Measurements from ENCODE around the gene HMCES. TPM values are rescaled to one million over a fixed set of nuclear protein-coding genes. Genes with fewer than 3 reads are reported as not detected.

Gene HMCES
- total RNA-seq, 2 donors from 2014 or later = 45.0 to 53.7 TPM

DNA sequence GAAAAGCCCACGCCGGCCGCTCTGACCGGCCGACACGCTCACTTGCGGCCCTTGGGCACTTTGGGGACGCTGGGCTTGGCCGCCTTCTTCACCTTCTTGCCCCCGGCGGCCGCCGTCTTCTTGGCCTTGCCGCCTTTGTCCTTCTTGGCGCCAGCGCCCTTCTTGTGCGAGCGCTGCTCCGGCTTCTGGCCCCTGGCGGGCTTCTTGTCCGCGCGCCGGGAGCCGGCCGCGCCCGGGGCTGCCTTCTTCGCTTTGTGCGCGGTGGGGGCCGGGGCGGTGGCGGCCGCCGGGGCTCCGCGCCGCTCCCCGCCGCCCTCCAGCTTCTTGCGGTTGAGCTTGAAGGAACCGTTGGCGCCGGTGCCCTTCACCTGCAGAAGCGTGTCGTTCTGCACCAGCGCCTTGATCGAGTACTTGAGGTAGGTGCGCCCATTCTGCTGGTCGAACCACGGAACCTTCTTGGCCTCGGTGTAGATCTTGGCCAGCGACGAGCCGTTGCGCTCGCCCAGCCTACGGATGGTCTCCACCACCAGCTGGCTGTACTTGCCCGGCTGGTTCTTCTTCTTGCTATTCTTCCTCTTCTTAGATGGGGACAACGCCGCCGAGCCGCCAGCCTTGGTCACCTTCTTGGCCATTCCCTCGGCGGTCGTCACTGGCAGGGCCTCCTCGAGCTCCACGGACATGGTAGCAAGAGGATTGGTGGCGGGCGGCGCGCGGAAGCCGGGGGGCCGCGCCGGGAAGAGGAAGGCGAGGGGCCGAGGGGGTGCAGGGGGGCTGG lies 36.7 kb downstream of the HMCES start:
- TF ChIP-seq, protein P1, sequence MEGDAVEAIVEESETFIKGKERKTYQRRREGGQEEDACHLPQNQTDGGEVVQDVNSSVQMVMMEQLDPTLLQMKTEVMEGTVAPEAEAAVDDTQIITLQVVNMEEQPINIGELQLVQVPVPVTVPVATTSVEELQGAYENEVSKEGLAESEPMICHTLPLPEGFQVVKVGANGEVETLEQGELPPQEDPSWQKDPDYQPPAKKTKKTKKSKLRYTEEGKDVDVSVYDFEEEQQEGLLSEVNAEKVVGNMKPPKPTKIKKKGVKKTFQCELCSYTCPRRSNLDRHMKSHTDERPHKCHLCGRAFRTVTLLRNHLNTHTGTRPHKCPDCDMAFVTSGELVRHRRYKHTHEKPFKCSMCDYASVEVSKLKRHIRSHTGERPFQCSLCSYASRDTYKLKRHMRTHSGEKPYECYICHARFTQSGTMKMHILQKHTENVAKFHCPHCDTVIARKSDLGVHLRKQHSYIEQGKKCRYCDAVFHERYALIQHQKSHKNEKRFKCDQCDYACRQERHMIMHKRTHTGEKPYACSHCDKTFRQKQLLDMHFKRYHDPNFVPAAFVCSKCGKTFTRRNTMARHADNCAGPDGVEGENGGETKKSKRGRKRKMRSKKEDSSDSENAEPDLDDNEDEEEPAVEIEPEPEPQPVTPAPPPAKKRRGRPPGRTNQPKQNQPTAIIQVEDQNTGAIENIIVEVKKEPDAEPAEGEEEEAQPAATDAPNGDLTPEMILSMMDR (IDR thresholded peaks at IDR 0.05) = no peak
- intact Hi-C loops (cut with DNase I) = no loop called here
- H3K4me3 ChIP-seq = peak overlapping the region; percentile 80
- peak overlapping the region; percentile 72 to 84 for H3K9ac ChIP-seq (ENCODE audit: low read depth in 2 of 2, low read length in 2 of 2)
- no peaks in the 10 kb centered on the region for H3K27me3 ChIP-seq
- H3K4me1 ChIP-seq = no peaks in the 10 kb centered on the region
- no peaks in the 10 kb centered on the region for H3K36me3 ChIP-seq
- DNase-seq = peak; percentile 44
- no peaks in the 10 kb centered on the region for H3K9me3 ChIP-seq
- peak overlapping the region; percentile 85 for H3K27ac ChIP-seq

DNA sequence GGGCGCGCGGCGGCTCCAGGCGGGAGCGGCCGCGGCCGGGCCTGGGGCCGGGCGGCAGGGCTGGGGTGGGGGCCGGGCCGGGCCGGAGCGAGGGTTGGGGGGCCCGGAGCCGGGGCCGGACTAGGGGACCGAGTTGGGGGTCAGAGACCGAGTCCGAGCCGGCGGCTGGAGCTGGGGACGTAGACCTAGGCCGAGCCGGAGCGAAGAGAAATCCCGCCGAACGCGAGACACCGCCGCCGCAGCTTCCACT lies 37.3 kb downstream of the HMCES start:
- Histone ChIP-seq H3K9ac (ENCODE audit: low read depth in 2 of 2, low read length in 2 of 2) (peak overlapping the region; percentile 44 to 86), H3K36me3 (no peaks in the 10 kb centered on the region), H3K4me3 (peak overlapping the region; percentile 80), H3K27me3 (no peaks in the 10 kb centered on the region), H3K27ac (peak overlapping the region; percentile 85), H3K9me3 (no peaks in the 10 kb centered on the region), H3K4me1 (no peaks in the 10 kb centered on the region)
- TF ChIP-seq, protein P1 (IDR thresholded peaks at IDR 0.05) = no peak
- no peak for DNase-seq
- intact Hi-C loops (cut with DNase I) = no loop called here

DNA sequence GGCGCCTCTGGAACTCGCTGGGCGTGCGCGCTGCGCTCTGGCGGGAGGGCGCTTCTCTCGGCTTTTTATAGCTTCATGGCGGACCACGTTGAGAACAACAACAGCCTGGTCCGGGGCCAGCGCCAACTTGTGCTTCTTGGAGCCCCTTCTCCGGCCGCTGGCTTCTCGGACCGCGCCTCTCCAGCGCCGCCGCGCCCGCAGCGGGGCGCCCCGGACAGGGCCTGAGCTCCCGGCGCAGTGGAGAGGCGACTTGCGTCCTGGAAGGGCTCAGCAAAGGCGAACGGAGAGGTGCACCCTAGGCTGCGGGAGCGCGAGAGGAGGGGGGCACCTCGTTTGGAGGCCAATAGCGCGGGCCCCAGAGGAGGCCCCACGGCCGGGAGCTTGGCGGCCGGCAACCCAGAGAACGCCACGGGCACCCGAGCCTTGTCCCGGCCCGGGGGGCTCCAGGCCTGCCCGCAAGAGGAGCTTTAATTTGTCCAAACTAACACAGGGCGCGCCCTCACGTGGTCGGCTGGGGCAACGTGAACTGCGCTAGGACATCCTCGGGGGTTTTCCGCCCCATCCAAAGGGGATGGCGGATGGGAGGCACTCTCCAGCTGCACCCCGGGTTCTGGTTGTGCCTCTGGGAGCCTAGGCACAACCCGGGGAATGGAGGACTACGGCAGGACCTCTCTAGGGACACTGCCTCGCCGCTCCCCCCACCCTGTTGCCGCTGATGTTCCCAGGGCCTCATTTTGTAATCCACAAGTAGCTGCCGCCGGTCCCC lies 37.8 kb downstream of the HMCES start:
- Histone ChIP-seq H3K4me1 (no peaks in the 10 kb centered on the region), H3K27ac (peak overlapping the region; percentile 85), H3K9me3 (no peaks in the 10 kb centered on the region), H3K27me3 (no peaks in the 10 kb centered on the region), H3K36me3 (no peaks in the 10 kb centered on the region), H3K9ac (ENCODE audit: low read depth in 2 of 2, low read length in 2 of 2) (peak overlapping the region; percentile 44 to 86), H3K4me3 (peak overlapping the region; percentile 80)
- peak; percentile 93 for DNase-seq
- intact Hi-C loops (cut with DNase I) = no loop called here
- TF ChIP-seq, protein P1 (IDR thresholded peaks at IDR 0.05) = peak; percentile 45

DNA sequence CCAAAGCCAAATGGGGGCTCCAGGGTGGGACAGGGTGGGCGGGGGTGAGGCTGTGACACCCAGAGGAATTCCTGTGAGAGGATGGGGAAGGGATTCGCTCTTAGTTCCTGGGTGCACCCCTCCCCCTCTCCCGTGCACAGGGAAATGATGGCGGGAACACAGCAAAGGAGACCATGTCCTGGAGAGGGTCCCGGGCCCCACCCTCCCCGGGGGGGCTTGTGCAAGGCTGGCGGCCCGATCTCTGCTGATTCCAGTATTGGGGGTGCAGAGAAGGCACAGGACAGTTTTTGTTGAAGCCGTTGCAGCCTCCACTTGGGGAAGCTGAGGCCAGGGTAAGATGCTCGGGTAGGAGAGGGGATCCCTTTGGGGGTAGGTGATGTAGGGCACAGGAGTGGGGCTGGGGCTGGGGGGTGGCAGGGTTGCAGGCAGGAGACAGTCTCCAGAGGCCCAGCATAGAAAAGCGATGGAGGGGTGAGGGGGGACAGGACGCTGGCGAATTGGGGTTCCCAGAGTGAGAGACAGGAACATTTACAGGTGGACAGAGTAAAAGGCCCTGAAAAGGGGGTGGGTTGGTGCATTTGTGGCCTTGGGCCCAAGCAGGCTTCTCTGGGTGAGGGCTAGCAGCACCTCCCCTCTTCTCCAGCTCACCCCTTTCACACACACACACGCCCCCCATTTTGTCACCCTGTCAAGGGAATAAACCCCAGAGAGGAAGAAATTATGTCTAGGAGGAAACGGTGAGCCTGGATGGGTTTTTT lies 38.5 kb downstream of the HMCES start:
- Histone ChIP-seq H3K27ac (peak overlapping the region; percentile 85), H3K9ac (ENCODE audit: low read depth in 2 of 2, low read length in 2 of 2) (peak overlapping the region; percentile 44 to 86), H3K4me1 (no peaks in the 10 kb centered on the region), H3K27me3 (no peaks in the 10 kb centered on the region), H3K9me3 (no peaks in the 10 kb centered on the region), H3K4me3 (peak overlapping the region; percentile 80), H3K36me3 (no peaks in the 10 kb centered on the region)
- DNase-seq = no peak
- TF ChIP-seq, protein P1 (IDR thresholded peaks at IDR 0.05) = no peak
- intact Hi-C loops (cut with DNase I) = no loop called here

DNA sequence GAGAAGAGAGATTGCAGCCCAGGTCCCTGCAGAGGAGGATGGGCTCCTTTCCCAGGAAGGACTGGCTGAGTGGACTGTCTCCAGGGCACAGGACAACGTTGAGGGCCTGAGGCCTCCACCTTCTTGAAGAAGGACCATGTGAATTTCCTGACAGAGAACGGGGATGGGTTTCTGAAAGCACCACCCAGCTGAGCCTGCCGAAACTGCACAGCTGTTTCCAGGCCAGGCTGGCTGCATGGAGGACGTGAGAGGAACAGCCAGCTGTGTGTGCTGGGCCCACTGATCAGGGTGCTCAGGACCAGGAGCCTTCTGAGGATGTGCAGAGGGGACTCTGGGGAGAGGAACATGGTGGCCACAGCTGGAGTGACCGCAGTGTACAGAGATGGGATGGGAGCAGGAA lies 39.2 kb downstream of the HMCES start:
- Histone ChIP-seq H3K9me3 (no peaks in the 10 kb centered on the region), H3K4me3 (no peak overlapping the region), H3K36me3 (no peaks in the 10 kb centered on the region), H3K4me1 (no peaks in the 10 kb centered on the region), H3K27ac (no peak overlapping the region), H3K9ac (ENCODE audit: low read depth in 2 of 2, low read length in 2 of 2) (no peak overlapping the region), H3K27me3 (no peaks in the 10 kb centered on the region)
- TF ChIP-seq, protein P1 (IDR thresholded peaks at IDR 0.05) = no peak
- DNase-seq = no peak
- intact Hi-C loops (cut with DNase I) = no loop called here

Measured in colonic mucosa (tissue), 4 donors.